Tibial nerve (tissue), 3 donors: Measurements from ENCODE around the gene FGD1.

Source experiments
- CTCF ChIP-seq, 5 experiments: fragments of 200-600 bp in 3 of 5; fragments of 450-650 bp in 2 of 5; sonication (generic) in 3 of 5; IDR thresholded peaks; one replicate each; pipeline ENCODE4 v1.5.1; 2016 to 2019; ENCODE audit warnings: antibody characterized with exemption in 5 of 5, mild to moderate bottlenecking in 3 of 5, moderate library complexity in 2 of 5
- POLR2A ChIP-seq, 2 donors: fragments of 450-650 bp; IDR thresholded peaks; one replicate each; pipeline ENCODE4 v1.6.1; 2017; ENCODE audit warnings: antibody characterized with exemption in 2 of 2, mild to moderate bottlenecking in 2 of 2, moderate library complexity in 2 of 2

- no peak for TF ChIP-seq POLR2A (IDR thresholded peaks at IDR 0.05)
- TF ChIP-seq CTCF (IDR thresholded peaks at IDR 0.05) = no peak
Measured at GRCh38 chrX:54509400-54509799, 13.4 kb upstream of the FGD1 start.
